Activated CD4-positive, alpha-beta T cell treated with anti-CD3 and anti-CD28 coated beads, Interleukin-2, amount 10 ng/mL, durations not matched to agents 7 days and 5 days (primary cell): ENCODE results near the gene EXOC3L4. TPM values are rescaled to one million over a fixed set of nuclear protein-coding genes. Genes with fewer than 3 reads are reported as not detected.
"Not testable (repeated sequence)": the region's sequence is repeated elsewhere in the genome, so short reads cannot be mapped to it uniquely, and the experiment has no call there.

Experiments
- CTCF ChIA-PET: fragments of 350-600 bp; sonication (Branson Sonifier 250); formaldehyde crosslinking; loops from one replicate; lab custom pipeline; 2021; ENCODE audit warnings: antibody characterized with exemption; lab: Charles Lee
- POLR2A ChIA-PET: fragments of 350-600 bp; sonication (Branson Sonifier 250); formaldehyde crosslinking; loops from one replicate; lab custom pipeline; 2021; ENCODE audit warnings: antibody characterized with exemption; lab: Charles Lee
- DNase-seq: peaks from one replicate; pipeline ENCODE4 v3.0.0-alpha.2; 2020
- H3K27ac Mint-ChIP-seq: one replicate; pipeline ENCODE4 v1.8.0; 2021; ENCODE audit warnings: mild to moderate bottlenecking, moderate library complexity, mixed read lengths
- H3K27me3 Mint-ChIP-seq: one replicate; pipeline ENCODE4 v1.8.0; 2021; ENCODE audit warnings: mixed read lengths
- H3K36me3 Mint-ChIP-seq: one replicate; pipeline ENCODE4 v1.8.0; 2021; ENCODE audit warnings: low read depth, mixed read lengths
- H3K4me1 Mint-ChIP-seq: one replicate; pipeline ENCODE4 v1.8.0; 2021; ENCODE audit warnings: mixed read lengths
- H3K4me3 Mint-ChIP-seq: one replicate; pipeline ENCODE4 v1.8.0; 2021; ENCODE audit warnings: mild to moderate bottlenecking, moderate library complexity, mixed read lengths
- H3K9me3 Mint-ChIP-seq: one replicate; pipeline ENCODE4 v1.8.0; 2021; ENCODE audit warnings: mixed read lengths
- total RNA-seq, 2 experiments: library from RNA; stranded (reverse); gene quantifications; one replicate each; pipeline ENCODE4 v1.2.3, GENCODE V29; 2021

EXOC3L4 gene
- not detected for total RNA-seq

DNA sequence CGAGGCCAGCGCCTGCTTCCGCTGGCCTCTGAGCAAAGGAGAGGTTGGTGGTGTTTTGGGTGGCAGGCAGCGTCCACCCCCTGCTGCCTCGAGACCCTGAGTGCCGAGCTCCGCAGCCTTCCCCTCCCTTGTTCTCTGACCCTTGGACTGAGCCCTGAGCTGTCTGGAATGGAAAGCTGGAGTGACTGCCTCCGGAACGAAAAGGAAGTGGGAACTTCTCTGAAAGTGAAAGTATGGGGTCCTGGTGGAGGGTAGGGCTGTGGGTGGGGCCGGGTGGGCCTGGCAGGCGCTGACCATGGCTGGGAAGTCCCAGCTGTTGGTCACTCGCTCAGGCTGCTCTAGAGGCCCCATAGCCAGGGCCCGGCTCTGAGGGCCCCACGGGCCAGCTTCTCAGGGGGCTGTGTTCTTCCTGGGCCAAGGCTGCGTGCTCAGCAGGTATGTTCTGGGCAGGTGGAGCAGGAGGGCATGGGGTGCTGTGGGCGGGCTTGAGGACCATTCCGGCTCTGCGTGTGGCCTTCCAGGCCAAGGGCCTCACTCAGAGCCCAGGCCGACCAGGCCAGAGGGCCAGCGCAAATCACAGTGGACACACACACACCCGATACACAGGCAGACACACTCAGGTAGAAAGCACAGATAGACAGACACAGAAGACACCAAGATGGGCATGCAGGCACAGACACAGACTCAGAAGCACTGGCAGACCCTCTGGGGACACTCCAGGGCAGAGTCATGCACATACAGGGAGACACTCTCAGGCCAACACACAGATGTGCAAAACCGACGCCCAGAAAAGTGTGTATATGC lies at the start of gene EXOC3L4:
TSS of gene EXOC3L4 (plus strand) at position 320 of the 804 bp plus-strand sequence. CDS start 5,495 bp downstream, outside the sequence.
- ChIA-PET POLR2A (no interaction called here), CTCF (interaction anchor here (1.5 kb wide), 1 partner anchor 10 kb away, joined by 7 read pairs; no protein-coding TSS in a partner anchor)
- DNase-seq: no peak
- Mint-ChIP-seq H3K9me3 (no peaks in the 10 kb centered on the region), H3K4me3 (no peak within 1 kb of the TSS), H3K4me1 (peaks cover 3% of the 10 kb centered on the region), H3K27me3 (no peaks in the 10 kb centered on the region), H3K27ac (peak within 1 kb of the TSS; percentile 68), H3K36me3 (no peaks in the 10 kb centered on the region)

GRCh38 chr14:103045371-103045869 lies 49.1 kb upstream of the EXOC3L4 start:
- Mint-ChIP-seq H3K9me3 (peaks cover 4% of the 10 kb centered on the region), H3K4me1 (peaks cover 4% of the 10 kb centered on the region), H3K27me3 (peaks cover 3% of the 10 kb centered on the region), H3K4me3 (no peak overlapping the region), H3K36me3 (peaks cover 2% of the 10 kb centered on the region), H3K27ac (no peak overlapping the region)
- ChIA-PET POLR2A (no interaction called here), CTCF (no interaction called here)
- DNase-seq: no peak

DNA sequence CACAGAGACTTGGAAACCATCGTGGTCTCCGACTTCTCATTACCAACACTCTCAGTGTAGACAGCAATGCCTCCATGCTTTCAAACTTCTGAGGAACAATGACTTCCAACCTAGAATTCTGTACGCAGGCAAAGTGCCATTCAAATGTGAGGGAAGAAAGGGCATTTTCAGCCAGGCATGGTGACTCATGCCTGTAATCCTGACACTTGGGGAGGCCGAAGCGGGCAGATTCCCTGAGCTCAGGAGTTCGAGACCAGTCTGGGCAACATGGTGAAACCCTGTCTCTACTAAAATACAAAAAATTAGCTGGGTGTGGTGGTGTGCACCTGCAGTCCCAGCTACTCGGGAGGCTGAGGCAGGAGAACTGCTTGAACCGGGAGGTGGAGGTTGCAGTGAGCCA lies 47.1 kb upstream of the EXOC3L4 start:
- POLR2A ChIA-PET, DNase-seq, H3K27ac Mint-ChIP-seq, H3K36me3 Mint-ChIP-seq, CTCF ChIA-PET, H3K4me3 Mint-ChIP-seq, H3K4me1 Mint-ChIP-seq, H3K27me3 Mint-ChIP-seq, H3K9me3 Mint-ChIP-seq: not testable (repeated sequence)

DNA sequence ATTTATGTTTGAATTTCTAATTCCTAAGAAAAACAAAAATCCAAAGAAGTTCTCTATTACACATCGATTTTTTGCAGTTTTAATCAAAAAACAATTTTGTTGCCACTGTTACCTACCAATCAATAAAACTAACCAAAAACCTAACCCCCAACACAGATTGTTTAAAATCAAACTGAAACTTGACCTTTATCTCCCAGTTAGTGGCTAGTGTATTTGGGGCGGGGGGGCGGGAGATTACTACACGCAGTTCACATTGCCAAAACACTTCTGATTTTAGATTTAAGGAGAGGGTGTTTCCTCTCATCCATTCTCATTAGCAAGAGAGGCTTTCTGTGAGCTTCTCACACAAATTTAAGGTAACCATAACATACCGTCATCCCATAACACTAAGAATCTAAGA lies 43.6 kb upstream of the EXOC3L4 start:
- Mint-ChIP-seq H3K36me3 (no peaks in the 10 kb centered on the region), H3K27me3 (peaks cover 22% of the 10 kb centered on the region), H3K4me1 (no peaks in the 10 kb centered on the region), H3K27ac (no peak overlapping the region), H3K9me3 (no peaks in the 10 kb centered on the region), H3K4me3 (no peak overlapping the region)
- CTCF ChIA-PET: no interaction called here
- POLR2A ChIA-PET: no interaction called here
- no peak for DNase-seq

DNA sequence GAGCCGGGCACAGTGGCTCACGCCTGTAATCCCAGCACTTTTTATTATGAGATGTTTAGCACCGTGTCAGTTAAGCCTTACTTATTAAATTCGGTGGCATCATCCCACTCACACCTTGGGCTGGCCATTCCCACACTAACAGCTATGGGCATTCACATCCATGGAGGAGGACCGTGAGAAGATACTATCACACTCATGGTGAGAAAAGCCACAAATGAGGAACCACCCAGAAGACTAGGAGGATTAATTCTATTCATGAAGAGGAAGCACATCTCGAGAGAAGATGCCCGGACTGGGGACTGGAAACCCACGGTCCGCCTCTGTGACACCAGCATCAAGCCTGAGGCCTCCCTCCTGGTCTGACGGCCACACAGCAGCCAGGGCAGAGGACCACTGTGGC lies 42.1 kb upstream of the EXOC3L4 start:
- Mint-ChIP-seq H3K4me1 (no peaks in the 10 kb centered on the region), H3K9me3 (no peaks in the 10 kb centered on the region), H3K27me3 (peaks cover 24% of the 10 kb centered on the region), H3K4me3 (no peak overlapping the region), H3K27ac (no peak overlapping the region), H3K36me3 (no peaks in the 10 kb centered on the region)
- ChIA-PET POLR2A (no interaction called here), CTCF (no interaction called here)
- no peak for DNase-seq

- no peaks in the 10 kb centered on the region for H3K36me3 Mint-ChIP-seq
- H3K9me3 Mint-ChIP-seq: no peaks in the 10 kb centered on the region
- H3K4me1 Mint-ChIP-seq: no peaks in the 10 kb centered on the region
- CTCF ChIA-PET: no interaction called here
- peaks cover 42% of the 10 kb centered on the region for H3K27me3 Mint-ChIP-seq
- no peak for DNase-seq
- POLR2A ChIA-PET: no interaction called here
- H3K27ac Mint-ChIP-seq: no peak overlapping the region
- H3K4me3 Mint-ChIP-seq: peak overlapping the region; percentile 45
Observed at GRCh38 chr14:103055695-103056094, 38.8 kb upstream of the EXOC3L4 start.

DNA sequence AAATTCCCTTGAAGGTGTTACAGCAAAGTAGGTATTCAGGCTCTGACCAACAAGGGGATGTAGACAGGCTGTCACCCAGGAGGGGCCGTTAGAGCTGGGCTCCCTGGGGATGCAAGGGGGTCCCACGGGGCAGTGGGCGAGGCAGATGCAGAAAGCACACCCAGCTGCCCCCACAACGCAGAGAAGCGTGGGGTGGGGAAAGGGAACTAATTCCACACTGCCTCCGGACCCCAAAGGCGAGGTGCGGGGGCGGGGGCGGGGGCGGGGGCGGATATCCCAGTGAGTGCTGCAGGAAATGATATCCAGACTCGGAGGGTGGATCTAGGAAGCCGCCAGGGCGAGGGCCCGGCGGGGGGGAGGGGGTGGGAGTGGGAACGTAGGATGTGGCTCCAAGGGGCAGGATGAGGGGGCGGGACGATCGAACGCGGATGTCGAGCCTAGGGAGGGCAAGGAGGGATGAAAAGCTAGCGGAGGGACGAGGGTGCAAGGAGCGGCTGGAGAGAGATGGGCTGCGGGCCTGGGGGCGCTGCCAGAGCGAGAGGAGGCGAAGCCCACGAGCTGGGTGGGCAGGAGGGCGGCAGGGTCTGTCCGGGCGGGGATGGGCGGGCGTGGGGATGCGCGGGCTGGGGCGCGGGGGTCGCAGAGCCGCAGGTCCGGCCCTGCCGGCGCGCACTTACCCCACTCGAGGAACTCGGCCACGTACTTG lies 38.0 kb upstream of the EXOC3L4 start:
- CTCF ChIA-PET: no interaction called here
- H3K4me3 Mint-ChIP-seq: peak overlapping the region; percentile 53
- H3K27me3 Mint-ChIP-seq: peaks cover 43% of the 10 kb centered on the region
- POLR2A ChIA-PET: interaction anchor here (0.6 kb wide), 1 partner anchor 316 kb away, joined by 4 read pairs; no protein-coding TSS in a partner anchor
- no peaks in the 10 kb centered on the region for H3K36me3 Mint-ChIP-seq
- DNase-seq: no peak
- H3K27ac Mint-ChIP-seq: no peak overlapping the region
- no peaks in the 10 kb centered on the region for H3K9me3 Mint-ChIP-seq
- no peaks in the 10 kb centered on the region for H3K4me1 Mint-ChIP-seq

GRCh38 chr14:103057028-103057371 lies 37.5 kb upstream of the EXOC3L4 start:
- Mint-ChIP-seq H3K4me3 (no peak overlapping the region), H3K27ac (no peak overlapping the region), H3K4me1 (no peaks in the 10 kb centered on the region), H3K9me3 (no peaks in the 10 kb centered on the region), H3K36me3 (no peaks in the 10 kb centered on the region), H3K27me3 (peaks cover 49% of the 10 kb centered on the region)
- ChIA-PET POLR2A (interaction anchor here (0.6 kb wide), 1 partner anchor 316 kb away, joined by 4 read pairs; no protein-coding TSS in a partner anchor), CTCF (no interaction called here)
- no peak for DNase-seq

GRCh38 chr14:103057372-103058163 lies 37.0 kb upstream of the EXOC3L4 start, which contains the start of gene CDC42BPB:
TSS of gene CDC42BPB (minus strand) at chr14:103057549. CDS start at chr14:103057173, 376 bp downstream.
- ChIA-PET POLR2A (no interaction called here), CTCF (no interaction called here)
- Mint-ChIP-seq H3K9me3 (no peaks in the 10 kb centered on the region), H3K4me3 (peak within 1 kb of the TSS; percentile 61), H3K4me1 (no peaks in the 10 kb centered on the region), H3K27ac (no peak within 1 kb of the TSS), H3K27me3 (peaks cover 52% of the 10 kb centered on the region), H3K36me3 (no peaks in the 10 kb centered on the region)
- peak; percentile 31 for DNase-seq

- ChIA-PET CTCF (interaction anchor here (0.8 kb wide), 1 partner anchor 8 kb away, joined by 3 read pairs; no protein-coding TSS in a partner anchor), POLR2A (no interaction called here)
- H3K36me3 Mint-ChIP-seq: no peaks in the 10 kb centered on the region
- no peak for DNase-seq
- H3K4me3 Mint-ChIP-seq: peak overlapping the region; percentile 61
- no peak overlapping the region for H3K27ac Mint-ChIP-seq
- H3K4me1 Mint-ChIP-seq: no peaks in the 10 kb centered on the region
- peaks cover 52% of the 10 kb centered on the region for H3K27me3 Mint-ChIP-seq
- H3K9me3 Mint-ChIP-seq: no peaks in the 10 kb centered on the region
Observed at GRCh38 chr14:103058164-103059055, 36.1 kb upstream of the EXOC3L4 start.

GRCh38 chr14:103059556-103059955 lies 35.0 kb upstream of the EXOC3L4 start:
- peaks cover 51% of the 10 kb centered on the region for H3K27me3 Mint-ChIP-seq

More at GRCh38 chr14:103059556-103059955, 35.0 kb upstream of the EXOC3L4 start:
- Mint-ChIP-seq H3K36me3 (no peaks in the 10 kb centered on the region), H3K27ac (no peak overlapping the region), H3K9me3 (no peaks in the 10 kb centered on the region), H3K4me3 (no peak overlapping the region), H3K4me1 (no peaks in the 10 kb centered on the region)
- ChIA-PET POLR2A (no interaction called here), CTCF (interaction anchor here (2.2 kb wide), 1 partner anchor 46 kb away, joined by 5 read pairs; no protein-coding TSS in a partner anchor)
- no peak for DNase-seq
